Upper lobe of left lung (tissue), 6 donors: Measurements from ENCODE around the gene LGI4. TPM values are rescaled to one million over a fixed set of nuclear protein-coding genes. Genes with fewer than 3 reads are reported as not detected.

ENCODE experiments used
- ATAC-seq, 2 donors: fragments of 200-7000 bp; cut with Tn5 transposase; one replicate each; pipeline ENCODE4 v1.9.1; 2022; ENCODE audit warnings: mild to moderate bottlenecking in 2 of 2, moderate library complexity in 2 of 2; ENCODE audit not compliant: low FRiP score in 2 of 2
- DNase-seq, 2 donors: peaks; one replicate each; pipeline ENCODE4 v3.0.0-alpha.2; 2019 to 2020
- H3K27ac ChIP-seq, 4 donors: fragments of 200-600 bp; sonication (generic); one replicate each; pipeline ENCODE4 v1.5.1; 2016 to 2019
- H3K27me3 ChIP-seq, 4 donors: fragments of 200-600 bp; sonication (generic); one replicate each; pipeline ENCODE4 v1.5.1; 2017 to 2019
- H3K36me3 ChIP-seq, 4 donors: fragments of 200-600 bp; sonication (generic); one replicate each; pipeline ENCODE4 v1.5.1; 2016 to 2019
- H3K4me1 ChIP-seq, 4 donors: fragments of 200-600 bp; sonication (generic); one replicate each; pipeline ENCODE4 v1.5.1; 2018 to 2019
- H3K4me3 ChIP-seq, 4 donors: fragments of 200-600 bp; sonication (generic); one replicate each; pipeline ENCODE4 v1.5.1; 2017 to 2019; ENCODE audit warnings: mild to moderate bottlenecking in 2 of 4, moderate library complexity in 1 of 4
- H3K9me3 ChIP-seq, 4 donors: fragments of 200-600 bp; sonication (generic); one replicate each; pipeline ENCODE4 v1.5.1; 2018 to 2019
- CTCF ChIP-seq, 6 experiments: fragments of 450-650 bp in 4 of 6; fragments of 200-600 bp in 2 of 6; sonication (generic) in 2 of 6; IDR thresholded peaks; one replicate each; pipeline ENCODE4 v1.5.1; 2016 to 2019; ENCODE audit warnings: antibody characterized with exemption in 6 of 6
- EP300 ChIP-seq, 4 donors: sonication (generic); formaldehyde crosslinking; IDR thresholded peaks; one replicate each; pipeline ENCODE4 v1.5.1; 2017; ENCODE audit warnings: antibody characterized with exemption in 4 of 4, control low read depth in 2 of 4
- POLR2A ChIP-seq, 4 donors: fragments of 450-650 bp; IDR thresholded peaks; one replicate each; pipeline ENCODE4 v1.5.1; 2016 to 2017; ENCODE audit warnings: antibody characterized with exemption in 4 of 4, mild to moderate bottlenecking in 2 of 4
- POLR2AphosphoS5 ChIP-seq, 2 donors: sonication (generic); formaldehyde crosslinking; IDR thresholded peaks; one replicate each; pipeline ENCODE4 v1.5.1; 2017; ENCODE audit warnings: antibody characterized with exemption in 2 of 2
- WGBS, 2 donors: methylation state at CpG; one replicate each; pipeline ENCODE4 v1.1.5; 2017 to 2018; 5-methylcytosine and 5-hydroxymethylcytosine counted together
- total RNA-seq, 6 donors: library from RNA; depleted of rRNA in 4 of 6; stranded (reverse); fragments of >200 nt in 4 of 6; gene quantifications; one replicate each; pipeline versions ENCODE4 v1.1.0 to v1.2.1, GENCODE V29; 2016 to 2021
- donor health status: DM: no; HTN: no; CAD: no; lungs with moderate emphysema.
- donor health status: DM: no; HTN: yes; CAD: no; lungs with severe emphysema.

LGI4 gene
- total RNA-seq, 6 donors from 2014 or later = 3.3 to 25.3 (median 7.1) TPM

GRCh38 chr19:35161434-35161743, 26.5 kb upstream of the LGI4 start:
- Histone ChIP-seq H3K9me3 (peaks cover 8 to 33% (median 20%) of the 10 kb centered on the region in 4 donors), H3K27ac (no peak overlapping the region), H3K36me3 (peaks cover 28 to 97% (median 68%) of the 10 kb centered on the region in 4 donors), H3K4me3 (no peak overlapping the region), H3K27me3 (no peaks in the 10 kb centered on the region), H3K4me1 (peaks cover 0 to 4% (median 2%) of the 10 kb centered on the region in 4 donors)
- TF ChIP-seq POLR2AphosphoS5 (IDR thresholded peaks at IDR 0.05) = no peak
- TF ChIP-seq CTCF (IDR thresholded peaks at IDR 0.05) = no peak
- 93 to 100% methylated on average over 2 of the region's 2 CpGs for WGBS, 2 donors
- ATAC-seq (no peak), DNase-seq (no peak)

- no peak overlapping the region for H3K27ac ChIP-seq
- WGBS, 2 donors = 96% methylated on average over 9 of the region's 9 CpGs
- H3K9me3 ChIP-seq = peaks cover 3 to 28% (median 14%) of the 10 kb centered on the region in 4 donors
- peaks cover 23 to 91% (median 62%) of the 10 kb centered on the region in 4 donors for H3K36me3 ChIP-seq
- H3K27me3 ChIP-seq = no peaks in the 10 kb centered on the region
- DNase-seq = no peak
- ATAC-seq = no peak
- peaks cover 5 to 9% (median 7%) of the 10 kb centered on the region in 4 donors for H3K4me1 ChIP-seq
- no peak for TF ChIP-seq CTCF (IDR thresholded peaks at IDR 0.05)
- no peak for TF ChIP-seq POLR2A (IDR thresholded peaks at IDR 0.05)
- TF ChIP-seq EP300 (IDR thresholded peaks at IDR 0.05) = no peak
- TF ChIP-seq POLR2AphosphoS5 (IDR thresholded peaks at IDR 0.05) = no peak
- no peak overlapping the region for H3K4me3 ChIP-seq
These were observed 26.0 kb upstream of the LGI4 start for GRCh38 chr19:35160629-35161433.

GRCh38 chr19:35159606-35160005, 24.7 kb upstream of the LGI4 start:
- H3K4me3 ChIP-seq = no peak overlapping the region
- H3K27me3 ChIP-seq = no peaks in the 10 kb centered on the region
- DNase-seq (no peak), ATAC-seq (no peak)
- no peak for TF ChIP-seq POLR2AphosphoS5 (IDR thresholded peaks at IDR 0.05)
- no peak for TF ChIP-seq EP300 (IDR thresholded peaks at IDR 0.05)
- no peak for TF ChIP-seq CTCF (IDR thresholded peaks at IDR 0.05)
- TF ChIP-seq POLR2A (IDR thresholded peaks at IDR 0.05) = no peak
- H3K9me3 ChIP-seq = peaks cover 0 to 17% (median 9%) of the 10 kb centered on the region in 4 donors
- H3K4me1 ChIP-seq = peaks cover 7 to 19% (median 16%) of the 10 kb centered on the region in 4 donors
- WGBS, 2 donors = 87% methylated on average over 6 to 8 of the region's 8 CpGs
- H3K36me3 ChIP-seq = peaks cover 20 to 79% (median 51%) of the 10 kb centered on the region in 4 donors
- no peak overlapping the region for H3K27ac ChIP-seq

- TF ChIP-seq POLR2AphosphoS5 (IDR thresholded peaks at IDR 0.05) (no peak), CTCF (IDR thresholded peaks at IDR 0.05) (no peak), POLR2A (IDR thresholded peaks at IDR 0.05) (no peak), EP300 (IDR thresholded peaks at IDR 0.05) (no peak)
- ATAC-seq (no peak), DNase-seq (no peak)
- Histone ChIP-seq H3K27ac (no peak overlapping the region), H3K27me3 (no peaks in the 10 kb centered on the region), H3K36me3 (peaks cover 12 to 57% (median 35%) of the 10 kb centered on the region in 4 donors), H3K9me3 (peaks cover 0 to 3% (median 0%) of the 10 kb centered on the region in 4 donors), H3K4me1 (peaks cover 21 to 35% (median 31%) of the 10 kb centered on the region in 4 donors), H3K4me3 (no peak overlapping the region)
- WGBS, 2 donors = 99 to 100% methylated on average over 4 of the region's 4 CpGs
These were observed 22.6 kb upstream of the LGI4 start for GRCh38 chr19:35157431-35157830.

- Histone ChIP-seq H3K4me1 (peaks cover 24 to 39% (median 33%) of the 10 kb centered on the region in 4 donors), H3K4me3 (no peak overlapping the region), H3K9me3 (no peaks in the 10 kb centered on the region), H3K27ac (no peak overlapping the region), H3K36me3 (peaks cover 10 to 50% (median 32%) of the 10 kb centered on the region in 4 donors), H3K27me3 (no peaks in the 10 kb centered on the region)
- DNase-seq (no peak), ATAC-seq (no peak)
- TF ChIP-seq POLR2AphosphoS5 (IDR thresholded peaks at IDR 0.05) (no peak), CTCF (IDR thresholded peaks at IDR 0.05) (no peak), EP300 (IDR thresholded peaks at IDR 0.05) (no peak), POLR2A (IDR thresholded peaks at IDR 0.05) (no peak)
- 88 to 92% methylated on average over 7 of the region's 7 CpGs for WGBS, 2 donors
These were observed 21.8 kb upstream of the LGI4 start for GRCh38 chr19:35156673-35157014.
